ENCODE data around the gene OR6J1.
"Not testable (repeated sequence)": the region's sequence is repeated elsewhere in the genome, so short reads cannot be mapped to it uniquely, and the experiment has no call there.

OR6J1 gene

DNA sequence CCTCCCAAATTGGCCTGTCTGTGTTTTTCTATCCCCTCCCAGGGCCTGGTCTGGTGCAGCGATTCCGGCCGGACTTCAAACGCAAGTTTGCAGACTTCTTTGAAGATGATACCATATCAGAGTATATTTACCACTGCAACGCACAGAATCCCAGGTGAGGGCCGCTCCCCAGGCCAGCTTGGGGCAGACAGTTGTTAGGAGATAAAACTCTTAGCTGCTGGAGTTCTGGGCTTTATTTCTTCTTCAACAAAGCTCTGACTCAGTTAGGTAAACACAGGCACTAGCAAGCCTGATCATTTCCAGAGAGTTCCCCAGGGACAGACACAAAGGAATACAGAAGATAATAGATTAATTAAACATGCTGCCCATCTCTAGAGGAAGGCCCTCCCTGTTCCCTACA is 37.8 kb downstream of the OR6J1 start:
- no peak for DNase-seq (ENCODE audit: low read depth)

- DNase-seq (ENCODE audit: low read depth), result no peak
These were observed 41.3 kb downstream of the OR6J1 start for GRCh38 chr14:22602862-22603261.

- DNase-seq (ENCODE audit: low read depth), result no peak
These were observed 42.2 kb downstream of the OR6J1 start for GRCh38 chr14:22601996-22602395.

GRCh38 chr14:22601456-22601855 is 42.7 kb downstream of the OR6J1 start:
- DNase-seq (ENCODE audit: low read depth), result no peak

- no peak for DNase-seq (ENCODE audit: low read depth)
These were observed 44.1 kb downstream of the OR6J1 start for GRCh38 chr14:22600027-22600426.

DNA sequence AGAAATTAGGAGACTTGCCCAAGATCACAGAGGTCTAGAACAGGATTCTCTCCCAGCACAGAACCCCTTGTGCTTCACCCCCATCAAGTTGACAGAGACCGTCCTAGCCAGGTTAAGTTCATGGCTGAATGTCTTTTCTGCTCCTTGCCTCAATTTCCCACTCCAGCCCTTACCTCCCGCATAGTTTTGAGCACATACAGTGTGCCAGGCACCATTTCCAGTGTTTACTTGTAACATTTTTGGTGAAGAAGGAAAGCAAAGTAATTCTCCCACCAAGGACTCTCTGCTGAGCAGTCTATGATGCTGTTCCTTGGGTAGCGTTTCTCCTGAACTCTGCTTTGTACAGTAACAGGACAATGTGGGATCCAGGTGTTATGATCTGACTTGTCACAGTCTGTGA is 44.8 kb downstream of the OR6J1 start:
- DNase-seq (ENCODE audit: low read depth), result no peak

DNA sequence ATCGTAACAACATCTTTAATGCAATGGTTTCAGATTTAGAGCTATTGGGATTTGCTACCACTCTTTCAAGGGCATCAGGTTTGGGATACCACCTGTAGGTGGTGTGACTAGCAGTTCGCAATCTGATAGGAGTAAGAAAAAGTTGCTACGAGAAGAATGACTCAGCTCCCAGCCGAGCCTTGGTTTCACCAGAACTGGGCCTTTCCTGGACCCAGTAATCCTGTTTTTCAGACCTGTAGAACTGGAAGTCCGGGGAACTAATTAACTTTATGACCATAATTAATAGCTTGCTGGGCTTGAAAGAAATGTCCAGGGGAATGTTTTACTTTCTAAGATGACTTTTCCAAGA is 45.3 kb downstream of the OR6J1 start:
- no peak for DNase-seq (ENCODE audit: low read depth)

DNA sequence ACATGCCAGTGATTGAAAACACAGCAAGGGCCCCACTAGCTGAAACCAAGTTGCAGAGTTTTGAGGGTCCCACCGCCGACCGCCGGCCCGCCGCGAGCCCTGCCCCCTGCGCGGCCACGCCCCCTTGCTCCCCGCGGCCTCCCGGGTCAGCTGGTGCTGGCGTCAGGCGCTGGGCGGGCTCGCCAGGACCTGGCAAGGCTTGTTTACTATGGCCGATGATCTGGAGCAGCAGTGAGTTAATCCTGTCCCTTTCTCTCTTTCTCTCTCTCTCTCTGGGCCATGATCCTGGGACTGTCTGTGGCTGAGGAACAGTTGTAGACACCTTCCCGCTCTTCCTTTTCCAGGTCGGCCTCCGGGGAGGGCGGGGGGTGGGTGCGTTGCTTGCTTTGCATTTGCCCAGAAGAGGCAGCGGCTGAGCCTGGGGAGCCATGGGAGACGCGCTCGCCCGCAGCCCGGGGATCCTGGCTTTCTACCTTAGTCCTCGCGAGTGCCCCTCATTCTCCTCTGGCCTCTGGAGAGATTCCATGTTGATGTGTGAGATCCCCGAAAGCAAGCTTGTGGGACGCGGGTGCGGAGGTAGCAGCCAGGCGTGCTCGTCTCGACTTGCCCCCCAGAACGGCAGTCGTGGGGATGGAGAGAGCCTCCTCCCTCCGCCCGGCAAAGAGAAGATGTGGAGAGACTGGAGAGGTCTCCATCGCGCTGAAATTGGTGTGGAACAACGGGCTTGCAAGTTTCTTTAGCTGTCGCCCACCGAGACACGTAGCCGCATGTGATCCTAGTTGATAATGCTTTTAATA is 45.9 kb downstream of the OR6J1 start, which contains the start of gene ABHD4:
ABHD4 (plus strand) TSS at position 202 of the 797 bp plus-strand sequence; CDS start at position 209, 7 bp downstream.
- DNase-seq (ENCODE audit: low read depth), result no peak

GRCh38 chr14:22597771-22598098 is 46.4 kb downstream of the OR6J1 start:
- no peak for DNase-seq (ENCODE audit: low read depth)

- no peak for DNase-seq (ENCODE audit: low read depth)
These were observed 46.9 kb downstream of the OR6J1 start for GRCh38 chr14:22597265-22597664.

DNA sequence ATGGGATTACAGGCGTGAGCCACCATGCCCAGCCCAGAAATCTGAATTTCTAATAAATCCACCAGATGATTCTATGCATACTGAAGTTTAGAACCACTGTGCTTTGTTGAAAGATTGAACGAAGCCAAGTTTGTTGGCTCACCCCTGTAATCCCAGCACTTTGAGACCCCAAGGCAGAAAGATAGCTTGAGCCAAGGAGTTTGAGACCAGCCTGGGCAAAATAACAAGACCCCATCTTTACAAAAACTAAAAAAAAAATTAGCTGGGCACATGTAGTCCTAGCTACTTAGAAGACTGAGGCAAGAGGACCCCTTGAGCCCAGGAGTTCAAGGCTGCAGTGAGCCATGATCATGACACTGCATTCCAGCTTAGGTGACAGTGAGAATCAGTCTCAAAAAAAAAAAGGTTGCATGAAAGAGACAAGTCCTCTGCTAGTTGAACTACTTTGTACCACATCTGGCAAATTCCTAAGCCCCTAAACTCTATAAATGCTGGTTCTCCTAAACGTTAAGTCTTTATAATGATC is 47.7 kb downstream of the OR6J1 start:
- no peak for DNase-seq (ENCODE audit: low read depth)

DNA sequence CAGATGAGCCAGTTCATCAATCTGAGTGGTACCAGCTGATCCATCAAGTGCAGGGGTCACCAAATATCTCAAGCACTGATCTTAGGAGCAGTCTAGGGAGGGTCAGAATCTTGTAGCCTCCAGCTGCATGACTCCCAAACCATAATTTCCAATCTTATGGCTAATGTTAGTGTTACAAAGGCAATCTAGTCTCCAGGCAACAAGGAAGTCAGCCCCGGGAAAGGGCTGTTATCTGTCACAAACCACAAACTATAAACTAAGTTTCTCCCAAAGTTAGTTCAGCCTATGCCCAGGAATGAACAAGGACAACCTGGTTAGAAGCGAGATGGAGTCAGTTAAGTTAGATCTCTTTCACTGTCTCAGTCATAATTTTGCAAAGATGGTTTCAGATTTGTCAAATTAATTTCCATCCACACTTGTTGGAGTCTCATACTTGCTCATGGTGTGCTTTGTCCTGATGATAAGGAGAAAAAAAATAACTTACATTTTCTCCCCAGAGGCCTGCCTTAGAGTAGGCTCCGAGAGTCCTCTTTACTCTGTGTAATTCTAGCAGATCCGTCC is 49.9 kb downstream of the OR6J1 start:
- DNase-seq (ENCODE audit: low read depth), result no peak

DNA sequence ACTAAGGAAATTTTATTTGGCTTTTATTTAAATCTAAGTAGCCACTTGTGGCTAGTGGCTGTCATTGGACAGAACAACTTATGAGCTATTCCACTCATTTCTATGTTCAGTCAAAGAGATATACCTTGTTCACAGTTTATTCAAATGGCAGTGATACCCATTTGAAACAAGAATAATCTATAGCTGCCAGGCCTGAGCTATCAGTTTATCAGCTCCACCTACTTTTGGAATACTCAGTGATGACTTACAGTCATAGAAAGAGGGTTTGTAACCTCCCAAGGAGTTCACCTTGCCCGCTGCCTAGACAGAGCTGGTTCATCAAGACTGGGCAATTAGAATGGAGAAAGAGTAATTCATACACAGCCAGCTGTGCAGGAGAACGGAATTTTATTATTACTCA is 50.6 kb downstream of the OR6J1 start:
- DNase-seq (ENCODE audit: low read depth), result no peak

- DNase-seq (ENCODE audit: low read depth), result no peak
These were observed 51.0 kb downstream of the OR6J1 start for GRCh38 chr14:22593189-22593588.

- peak; percentile 99 for DNase-seq (ENCODE audit: low read depth)
These were observed 54.9 kb downstream of the OR6J1 start, which contains the start of gene DAD1 for GRCh38 chr14:22589096-22589839. Gene DAD1, minus strand, starts transcription at chr14:22589224. Its CDS starts 67 bp downstream, at chr14:22589157.

- no peak for DNase-seq (ENCODE audit: low read depth)
These were observed 55.5 kb downstream of the OR6J1 start for GRCh38 chr14:22588526-22589095.

- DNase-seq (ENCODE audit: low read depth), result not testable (repeated sequence)
These were observed 56.3 kb downstream of the OR6J1 start for GRCh38 chr14:22587677-22588422.

DNA sequence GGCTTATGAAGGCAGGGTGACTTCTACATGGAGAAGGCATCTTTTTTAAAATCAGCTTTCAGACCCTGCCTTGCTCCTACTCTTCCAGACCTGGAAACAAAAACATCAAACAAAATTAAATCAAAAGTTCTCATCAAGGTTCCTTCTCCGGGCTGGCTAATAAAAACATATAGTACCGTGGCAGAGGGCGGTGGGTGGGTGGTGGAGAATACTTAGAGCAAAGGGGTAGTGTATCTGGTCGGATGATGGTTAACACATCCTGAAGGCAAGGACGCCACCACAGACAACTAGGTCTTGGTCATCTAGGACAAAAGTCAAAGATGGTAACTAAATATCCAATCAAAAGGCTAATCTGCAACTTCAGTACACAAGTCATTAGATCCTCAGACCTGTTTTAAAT is 56.9 kb downstream of the OR6J1 start:
- DNase-seq (ENCODE audit: low read depth), result no peak

DNA sequence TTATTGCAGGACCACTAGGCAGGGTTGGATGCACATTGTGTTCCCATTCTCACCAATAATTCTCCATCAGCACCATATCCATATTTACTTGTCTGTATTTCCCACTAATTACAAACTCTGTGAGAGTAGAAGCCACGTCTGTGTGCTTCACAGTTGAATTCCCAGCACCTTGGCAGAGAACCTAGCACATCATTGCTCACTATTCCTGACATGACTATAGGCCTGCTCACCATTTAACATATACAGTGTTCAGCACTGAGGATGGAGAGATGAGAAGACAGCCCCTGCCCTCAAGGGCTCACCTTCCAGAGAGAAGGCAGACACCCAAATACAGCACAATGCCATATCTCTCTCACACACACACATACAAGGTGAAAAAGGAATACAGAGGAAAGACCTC is 60.2 kb downstream of the OR6J1 start:
- DNase-seq (ENCODE audit: low read depth), result no peak

All from GM04504 (cell line).